HEK293T (cell line): ENCODE data around the gene CLEC16A.

Experiments
- ARNT ChIP-seq: fragments of 450-650 bp; IDR thresholded peaks from 2 replicates; pipeline ENCODE4 v1.6.1; 2017; ENCODE audit warnings: mild to moderate bottlenecking
- BHLHE40 ChIP-seq: fragments of 450-650 bp; IDR thresholded peaks from 2 replicates; pipeline ENCODE4 v1.6.1; 2016; ENCODE audit warnings: mild to moderate bottlenecking, moderate library complexity, borderline replicate concordance
- ELF4 ChIP-seq: fragments of 450-650 bp; IDR thresholded peaks from 2 replicates; pipeline ENCODE4 v1.6.1; 2017; ENCODE audit warnings: antibody characterized with exemption
- FOXA1 ChIP-seq: fragments of 450-650 bp; IDR thresholded peaks from 2 replicates; pipeline ENCODE4 v1.6.1; 2016; ENCODE audit warnings: mild to moderate bottlenecking
- FOXK2 ChIP-seq: fragments of 450-650 bp; IDR thresholded peaks from 2 replicates; pipeline ENCODE4 v1.6.1; 2016; ENCODE audit warnings: mild to moderate bottlenecking
- FOXM1 ChIP-seq: fragments of 450-650 bp; IDR thresholded peaks from 2 replicates; pipeline ENCODE4 v1.6.1; 2017; ENCODE audit warnings: mild to moderate bottlenecking, borderline replicate concordance
- HDGF ChIP-seq: fragments of 450-650 bp; IDR thresholded peaks from 2 replicates; pipeline ENCODE4 v1.6.1; 2017; ENCODE audit warnings: antibody characterized with exemption, borderline replicate concordance
- LEF1 ChIP-seq: fragments of 450-650 bp; IDR thresholded peaks from 2 replicates; pipeline ENCODE4 v1.6.1; 2017; ENCODE audit warnings: mild to moderate bottlenecking, borderline replicate concordance
- PKNOX1 ChIP-seq: fragments of 450-650 bp; IDR thresholded peaks from 2 replicates; pipeline ENCODE4 v1.6.1; 2016
- SP1 ChIP-seq: fragments of 450-650 bp; IDR thresholded peaks from 2 replicates; pipeline ENCODE4 v1.6.1; 2017
- SUZ12 ChIP-seq: fragments of 450-650 bp; IDR thresholded peaks from 2 replicates; pipeline ENCODE4 v1.6.1; 2016; ENCODE audit warnings: mild to moderate bottlenecking
- TARDBP ChIP-seq: fragments of 450-650 bp; IDR thresholded peaks from 2 replicates; pipeline ENCODE4 v1.6.1; 2016
- ZNF384 ChIP-seq: fragments of 450-650 bp; IDR thresholded peaks from 2 replicates; pipeline ENCODE4 v1.6.1; 2016

- TF ChIP-seq ELF4 (no peak), HDGF (no peak), LEF1 (no peak), ZNF384 (no peak), SP1 (no peak), FOXM1 (no peak), TARDBP (no peak), BHLHE40 (no peak), FOXK2 (no peak), ARNT (no peak), SUZ12 (no peak), FOXA1 (no peak), PKNOX1 (no peak)
These were observed 12.3 kb upstream of the CLEC16A start for GRCh38 chr16:10931977-10932632.
